HG03565 (cell line): ENCODE data around the gene ZBTB47.

Experiments
- ATAC-seq: cut with Tn5 transposase; IDR thresholded peaks from one replicate; pipeline ENCODE4 v1.9.1; 2021; ENCODE audit warnings: mild to moderate bottlenecking, moderate library complexity; ENCODE audit not compliant: unreplicated experiment

The ZBTB47 gene

DNA sequence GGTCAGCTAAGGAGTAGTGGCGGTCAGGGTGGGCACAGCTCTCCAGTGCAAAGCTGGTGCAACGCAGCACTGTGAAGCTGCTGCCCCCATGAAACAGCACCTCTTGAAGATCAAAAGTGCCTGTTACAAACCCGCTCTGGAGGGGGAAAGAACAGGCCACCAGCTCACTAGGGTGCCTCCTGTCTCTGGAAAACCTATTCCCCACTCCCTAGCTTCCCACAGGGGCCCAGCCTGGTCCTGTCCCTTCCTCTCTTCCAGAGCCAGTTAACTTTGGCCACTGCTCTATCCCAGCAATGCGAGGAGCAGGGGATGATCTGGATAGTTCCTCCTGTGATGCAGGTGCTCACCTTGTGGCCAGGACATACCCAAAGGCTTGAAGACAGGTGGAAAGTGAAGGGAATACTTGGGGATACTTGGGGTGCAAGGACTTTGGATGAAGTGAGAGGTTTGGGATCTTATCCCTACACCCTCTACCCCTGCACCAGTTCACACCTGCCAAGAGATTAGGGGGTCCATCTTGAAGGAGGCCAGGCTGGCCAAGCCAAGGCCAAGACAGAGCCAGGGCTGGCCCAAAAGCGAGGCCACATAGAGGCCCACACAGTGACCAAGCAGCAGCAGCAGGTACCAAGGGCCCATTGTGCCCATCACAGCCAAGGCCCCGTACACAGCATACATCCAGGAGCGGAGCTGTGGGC lies 44.9 kb downstream of the ZBTB47 start:
- no peak for ATAC-seq

DNA sequence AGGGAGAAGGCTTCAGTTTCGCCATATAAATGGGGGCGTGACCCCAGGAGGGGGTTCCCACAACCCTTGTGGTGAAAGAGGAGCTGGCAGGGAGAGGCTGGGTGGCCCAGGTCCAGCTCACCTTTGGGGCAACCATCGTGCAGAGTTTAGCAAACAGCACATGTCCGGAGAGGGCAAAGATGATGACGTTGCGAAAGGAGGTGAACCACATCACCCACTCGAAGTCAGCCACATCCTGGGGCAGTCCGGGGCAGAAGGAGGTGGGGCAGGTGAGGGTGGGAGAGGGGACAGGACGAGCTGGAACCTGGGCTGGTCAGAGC lies 45.4 kb downstream of the ZBTB47 start:
- ATAC-seq: no peak

DNA sequence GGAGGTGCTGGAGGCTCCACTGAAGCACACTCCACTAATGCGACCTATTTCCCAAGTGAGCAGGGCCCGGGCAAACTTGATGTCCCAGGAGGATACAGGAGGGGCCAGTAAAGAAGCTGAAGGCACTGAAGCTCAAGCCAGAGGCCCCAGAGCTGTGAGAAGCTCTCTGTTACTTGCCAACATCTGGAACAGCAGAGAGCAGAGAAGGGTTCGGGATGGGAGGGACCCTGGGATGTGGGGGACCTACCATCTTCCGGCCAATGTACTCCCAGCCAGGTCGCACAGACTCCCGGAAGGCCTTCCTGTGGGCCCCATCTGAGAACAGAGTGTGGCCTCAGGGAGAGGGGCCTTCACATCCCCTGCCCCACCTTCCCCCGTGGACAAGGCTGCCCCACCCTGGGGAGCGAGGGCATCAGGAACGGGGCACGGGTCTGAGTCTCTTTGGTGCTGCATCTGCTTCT lies 46.0 kb downstream of the ZBTB47 start:
- ATAC-seq: no peak

DNA sequence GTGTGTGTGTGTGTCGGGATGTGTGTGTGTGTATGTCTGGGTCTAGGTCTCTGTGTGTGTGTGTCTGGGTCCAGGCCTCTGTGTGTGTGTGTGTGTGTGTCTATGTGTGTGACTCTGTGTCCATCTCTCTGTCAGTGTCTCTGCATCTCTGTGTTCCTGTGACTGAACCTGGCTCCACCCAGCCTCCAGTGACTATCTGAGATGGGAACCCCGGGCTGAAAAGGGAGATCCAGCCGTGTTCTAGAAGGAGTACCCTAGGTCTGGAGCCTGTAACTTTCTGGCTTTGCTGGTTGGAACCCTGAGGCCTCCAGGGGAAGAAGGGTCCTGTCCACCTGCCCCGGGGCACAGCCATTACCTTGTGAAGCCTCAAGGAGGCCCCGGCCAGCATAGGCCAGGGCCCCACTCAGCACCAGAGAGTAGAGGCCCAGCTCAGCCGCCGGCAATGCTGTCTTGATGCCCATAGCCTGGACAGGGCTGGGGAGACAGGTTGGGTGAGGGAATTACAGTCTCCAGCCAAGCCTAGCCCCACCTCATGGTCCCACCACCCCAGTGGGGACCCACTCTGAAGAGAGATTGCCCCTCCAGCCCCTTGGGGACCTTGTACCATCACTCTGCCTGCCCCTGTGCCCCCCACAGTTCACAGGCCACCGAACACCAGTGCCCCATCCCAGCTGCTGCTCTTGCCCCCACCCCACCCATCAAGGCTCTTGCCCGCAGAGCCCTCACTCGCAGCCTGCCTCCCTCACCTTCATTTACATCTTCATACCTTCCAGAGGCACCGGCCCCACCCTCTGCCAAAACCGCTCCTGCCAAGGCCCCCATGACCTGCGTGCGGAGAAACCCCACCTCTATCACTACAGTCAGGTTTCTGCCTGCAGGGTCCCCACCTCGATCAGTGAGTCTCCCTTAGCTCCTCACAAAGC lies 47.1 kb downstream of the ZBTB47 start:
- ATAC-seq: no peak

DNA sequence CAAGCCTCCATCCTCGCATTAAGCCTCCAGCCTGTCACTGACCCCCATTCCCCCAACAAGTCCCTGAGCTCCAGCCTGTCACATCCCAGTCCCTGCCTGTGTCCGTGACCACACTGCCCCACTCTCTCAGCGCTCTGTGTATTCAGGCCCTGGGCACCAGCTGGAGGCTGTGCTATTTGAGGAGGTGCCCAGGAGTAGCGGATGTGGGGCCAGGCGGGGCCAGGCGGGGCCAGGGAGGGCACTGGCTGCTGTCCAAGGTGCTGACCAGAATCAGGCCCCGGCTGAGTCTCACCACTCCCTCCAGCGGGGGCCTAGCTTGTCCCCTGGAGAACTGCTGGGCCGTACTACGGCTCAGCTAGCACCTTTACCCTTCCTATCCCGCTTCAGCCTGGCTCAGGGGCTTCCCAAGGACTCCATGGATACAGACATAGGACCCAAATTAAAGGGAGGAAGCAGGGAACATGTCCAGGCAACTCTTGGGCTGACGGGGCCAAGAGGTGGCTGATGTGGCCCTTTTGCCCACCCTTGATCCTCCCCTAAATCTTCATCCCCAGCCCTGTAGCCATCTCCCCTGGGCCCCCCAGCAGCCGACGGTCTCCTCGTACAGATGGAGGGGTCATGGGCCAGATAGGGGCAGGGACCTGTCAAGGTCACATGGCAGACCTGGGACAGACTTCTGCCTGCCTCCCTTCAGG lies 48.0 kb downstream of the ZBTB47 start:
- no peak for ATAC-seq

DNA sequence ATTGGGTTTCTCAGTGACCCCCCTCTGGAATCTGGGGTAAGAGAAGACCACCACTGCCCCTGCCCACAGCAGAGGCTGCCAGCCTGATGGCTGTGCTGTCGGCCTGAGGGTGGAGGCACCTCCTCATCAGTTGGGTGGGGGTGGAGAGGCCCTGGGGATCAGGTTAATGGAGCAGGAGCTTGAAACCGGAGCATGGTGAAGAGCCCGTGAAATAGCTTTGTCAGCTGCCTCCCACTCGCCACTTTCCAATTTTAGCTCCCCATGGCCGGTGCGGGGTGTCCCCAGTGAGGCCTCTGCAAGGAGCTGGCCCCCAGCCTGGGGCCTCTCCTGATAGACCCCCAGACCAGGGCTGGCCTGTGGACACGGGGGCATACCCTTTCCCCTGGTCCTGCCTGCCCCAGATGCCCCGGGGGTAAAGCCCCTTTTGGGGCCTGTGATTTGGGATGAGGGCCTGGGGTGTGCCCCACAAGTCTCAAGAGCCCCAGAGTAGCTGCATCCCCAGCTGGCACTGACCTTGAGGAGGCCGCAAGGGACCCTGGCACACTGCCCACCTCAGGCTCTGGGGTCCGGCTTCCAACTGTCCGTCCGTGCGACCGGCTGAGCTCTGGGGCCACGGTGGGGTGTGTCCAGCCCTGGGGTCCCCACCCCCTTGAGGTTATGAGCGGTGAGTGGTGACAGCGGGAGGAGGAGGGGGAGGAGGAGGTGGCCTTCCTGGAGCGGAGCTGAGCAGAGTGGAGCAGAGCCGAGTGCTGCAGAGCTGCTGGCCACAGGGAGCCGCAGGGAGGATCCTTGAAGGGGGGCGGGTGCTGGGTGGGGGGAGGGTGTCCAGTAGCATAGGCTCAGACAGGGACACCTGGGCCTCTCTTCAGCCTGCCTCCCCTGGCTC lies 48.8 kb downstream of the ZBTB47 start, which contains the start of gene HHATL:
HHATL (minus strand) TSS at position 733 of the 886 bp plus-strand sequence. CDS start 1,972 bp downstream, outside the sequence.
- no peak for ATAC-seq

DNA sequence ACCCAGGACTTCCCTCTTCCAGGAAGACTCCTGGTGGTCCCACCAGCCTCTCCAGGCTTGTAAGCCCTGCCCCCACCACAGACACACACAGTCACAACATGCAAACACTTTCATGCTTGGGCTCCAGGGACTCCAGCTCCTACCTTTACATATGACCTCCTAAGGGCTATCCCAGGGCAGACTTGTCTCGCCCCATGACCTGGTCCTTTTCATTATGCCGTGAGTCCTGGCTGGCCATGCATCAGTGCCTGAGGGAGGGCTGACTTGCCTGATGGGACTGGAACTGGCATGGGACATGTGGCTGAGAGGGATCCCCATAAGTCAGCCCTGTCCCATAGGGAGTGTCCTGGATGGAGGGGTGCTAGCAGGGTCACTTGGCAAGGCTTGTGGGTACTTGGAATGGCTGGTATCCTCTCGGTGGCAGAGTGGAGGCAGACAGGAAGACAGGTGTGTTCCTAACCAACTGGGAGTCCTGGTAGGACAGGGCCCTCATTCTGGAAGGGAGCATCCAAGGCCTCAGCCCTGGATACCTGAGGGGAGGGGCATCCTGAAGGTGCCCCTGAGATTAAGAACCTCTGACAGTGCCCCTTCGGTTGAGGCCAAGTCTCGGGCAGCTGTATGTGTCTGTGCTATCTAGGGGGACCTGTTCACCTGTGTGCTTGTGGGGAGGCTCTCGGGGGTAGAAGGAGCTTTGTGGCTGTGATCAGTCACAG lies 49.6 kb downstream of the ZBTB47 start:
- ATAC-seq: no peak

DNA sequence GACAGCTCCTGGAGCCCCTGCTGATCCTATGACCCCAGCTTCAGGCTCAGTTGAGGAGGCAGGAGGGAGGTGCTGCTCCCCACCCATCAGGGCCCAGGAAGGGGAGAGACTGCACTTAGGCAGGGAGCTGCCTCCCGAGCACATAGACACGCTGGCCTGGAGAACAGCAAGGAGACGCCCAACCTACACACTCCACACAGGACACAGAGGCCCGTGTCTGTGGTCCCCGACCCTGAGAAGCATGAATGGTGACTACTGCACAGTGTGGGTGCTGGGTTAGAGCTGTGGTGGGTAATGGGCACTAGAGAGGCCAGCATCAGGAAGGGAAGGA lies 50.2 kb downstream of the ZBTB47 start:
- no peak for ATAC-seq

DNA sequence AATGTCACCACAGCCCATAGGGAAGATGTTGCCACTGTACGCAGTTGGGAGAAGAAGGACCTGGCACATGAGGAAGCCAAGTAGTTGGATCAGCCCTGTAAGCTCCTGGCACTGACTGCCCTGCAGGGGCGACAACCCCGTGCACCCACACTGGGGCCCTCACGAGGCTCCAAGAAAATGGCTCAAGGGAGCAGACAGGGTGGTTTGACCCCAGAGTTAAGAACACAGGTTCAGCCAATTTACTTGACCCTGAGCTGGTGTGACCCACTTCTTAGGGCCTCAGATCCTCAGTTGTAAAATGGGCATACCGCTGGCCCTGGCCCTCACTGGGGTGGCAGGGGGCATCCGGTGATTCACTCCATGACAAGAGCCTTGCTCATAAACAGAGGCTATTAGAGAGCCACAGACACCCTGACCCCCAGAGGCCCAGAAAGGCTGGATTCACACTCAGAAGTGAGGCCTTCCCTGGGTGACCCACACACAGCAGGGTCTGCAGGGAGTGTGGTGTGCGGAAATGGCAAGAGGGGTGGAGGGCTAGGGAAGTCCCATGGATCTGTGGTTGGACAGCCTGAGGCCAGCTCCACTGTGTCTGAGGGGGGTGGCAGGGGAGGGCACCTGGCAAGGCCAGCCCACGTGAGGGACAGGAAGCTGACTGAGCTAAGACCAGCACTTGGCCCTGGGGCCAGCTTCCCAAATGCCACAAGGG lies 50.8 kb downstream of the ZBTB47 start:
- ATAC-seq: no peak

DNA sequence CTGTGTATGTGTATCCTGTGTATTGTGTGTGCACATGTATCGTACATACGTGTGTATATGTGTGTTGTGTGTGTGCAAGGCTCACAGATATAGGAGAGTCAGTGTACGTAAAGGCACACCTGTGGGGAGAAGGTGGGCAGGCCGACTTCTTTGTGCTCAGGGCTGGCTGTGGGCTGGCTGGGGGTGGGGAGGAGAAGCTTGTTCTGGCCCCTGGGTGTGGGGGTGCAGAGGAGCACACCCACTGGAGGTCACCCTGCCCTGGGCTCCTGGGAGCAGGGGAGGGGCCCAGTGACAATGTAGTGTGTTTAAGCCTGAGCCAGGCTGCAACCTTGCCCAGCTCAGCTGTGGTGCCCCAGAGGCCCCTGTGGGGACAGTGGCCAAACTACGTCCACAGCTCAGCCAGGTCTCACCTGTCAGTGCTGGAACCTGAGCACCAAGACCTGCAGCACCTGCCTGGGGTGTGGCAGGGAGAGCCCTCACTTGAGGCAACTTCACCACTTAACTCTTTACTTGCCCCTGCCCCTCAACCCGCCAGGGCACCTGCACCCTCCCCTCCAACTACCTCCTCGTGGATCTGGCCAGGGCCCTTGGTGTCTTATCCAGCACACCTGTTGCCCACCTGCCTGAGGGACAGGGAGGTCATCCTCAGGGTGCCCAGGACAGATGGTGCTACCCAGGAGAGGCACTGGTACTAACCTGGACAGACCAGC lies 51.7 kb downstream of the ZBTB47 start:
- no peak for ATAC-seq

DNA sequence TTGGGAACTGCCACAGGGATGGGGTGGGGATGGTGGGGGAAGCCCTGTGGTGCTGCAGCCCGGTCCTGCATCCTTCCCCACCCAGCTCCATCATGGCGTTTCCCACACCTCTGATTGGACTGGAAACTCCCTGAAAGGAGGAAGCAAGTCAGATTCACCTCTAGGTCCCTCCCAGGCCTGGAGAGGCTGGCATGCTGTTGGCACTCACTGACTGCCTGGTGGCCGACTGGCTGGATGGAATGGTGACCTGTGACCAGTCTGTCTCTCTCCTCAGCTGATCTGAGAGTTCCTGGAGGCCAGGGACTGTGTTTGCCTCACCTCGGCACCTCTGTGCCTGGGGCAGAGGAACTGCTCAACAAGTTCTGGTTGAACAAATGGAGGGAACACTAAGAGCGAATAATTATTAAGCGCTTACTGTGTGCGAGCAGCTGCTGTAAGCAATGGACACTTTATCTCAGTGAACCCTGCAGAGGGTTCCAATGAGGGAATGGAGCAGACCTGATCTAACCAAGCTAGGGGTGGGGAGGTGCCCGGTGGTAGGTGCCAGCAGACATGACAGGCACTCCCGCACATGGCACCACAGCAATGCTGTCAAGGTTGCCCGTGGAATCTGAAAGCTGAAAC lies 52.6 kb downstream of the ZBTB47 start:
- no peak for ATAC-seq

DNA sequence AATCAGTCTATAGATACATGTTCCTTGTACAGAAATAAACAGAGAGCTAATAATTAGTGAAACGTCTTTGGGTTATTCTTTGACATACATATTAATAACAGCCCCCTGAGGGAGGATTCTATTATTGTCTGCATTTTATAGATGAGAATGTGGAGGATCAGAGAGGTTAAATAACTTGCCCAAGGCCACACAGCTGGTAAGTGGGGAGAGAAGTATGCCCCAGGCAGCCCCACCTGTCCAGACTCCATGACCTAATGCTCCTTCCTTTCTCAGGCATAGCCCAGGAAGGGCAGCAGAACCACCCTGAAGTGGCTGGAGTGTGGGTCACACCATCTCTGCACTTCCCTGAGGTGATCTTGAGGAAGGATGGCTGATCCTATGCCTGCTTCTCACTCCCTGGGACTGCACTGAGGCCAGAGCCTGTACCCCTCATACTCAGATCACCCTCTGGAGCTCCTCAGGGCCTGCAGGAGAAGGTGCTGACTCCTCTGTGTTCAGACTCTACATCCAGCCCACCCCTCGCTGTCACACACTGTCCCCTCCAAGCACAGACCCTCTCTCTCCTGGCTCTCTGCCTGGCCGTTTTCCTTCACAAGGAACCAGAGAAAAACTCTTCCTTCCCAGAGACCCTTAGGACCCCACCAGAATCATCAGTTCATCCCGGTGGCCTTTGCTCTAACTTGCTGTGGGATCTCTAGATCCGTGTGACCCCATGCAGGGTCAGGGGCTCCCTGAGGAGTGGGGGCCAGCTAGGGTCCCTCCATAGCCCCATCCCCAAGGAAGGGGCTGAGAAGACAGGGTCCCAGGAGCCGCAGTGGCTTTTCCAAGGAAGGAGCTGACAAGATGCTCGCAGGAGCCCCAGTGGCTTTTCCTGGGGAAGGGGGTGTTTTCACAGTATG lies 53.5 kb downstream of the ZBTB47 start:
- no peak for ATAC-seq

DNA sequence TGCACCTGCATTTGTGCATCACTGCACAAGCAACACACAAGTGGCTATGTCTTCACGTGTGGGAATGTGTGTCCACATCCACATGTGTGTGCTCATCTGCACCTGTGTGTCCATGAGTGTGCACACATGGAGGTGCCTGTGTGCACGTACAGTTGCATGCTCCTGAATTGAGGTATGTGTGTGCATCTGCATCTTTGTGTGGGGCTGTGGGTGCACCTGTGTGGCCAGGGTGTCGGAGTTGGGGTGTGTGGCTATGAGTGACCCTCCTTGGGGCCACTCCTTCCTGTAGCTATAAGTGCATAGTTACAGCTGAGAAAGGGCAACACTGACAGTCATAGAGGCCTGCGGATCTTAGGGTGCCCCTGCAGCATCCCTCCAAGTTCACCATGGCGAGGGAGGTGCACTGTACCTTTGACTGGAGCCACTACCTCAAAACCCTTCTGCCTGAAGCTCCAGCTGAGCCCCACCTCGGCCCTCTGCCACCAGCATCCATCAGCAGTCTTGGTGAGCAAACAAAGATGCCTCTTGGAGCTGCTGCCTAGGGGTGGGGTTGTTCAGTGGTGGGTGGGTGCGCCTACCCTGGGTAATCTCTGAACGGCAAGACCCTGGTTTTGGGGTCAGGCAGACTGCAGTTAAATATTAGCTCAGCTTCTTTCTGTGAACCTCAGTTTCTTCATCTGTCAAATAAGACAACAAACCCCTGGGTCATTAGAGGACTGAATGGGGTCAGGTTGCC lies 54.3 kb downstream of the ZBTB47 start:
- no peak for ATAC-seq

DNA sequence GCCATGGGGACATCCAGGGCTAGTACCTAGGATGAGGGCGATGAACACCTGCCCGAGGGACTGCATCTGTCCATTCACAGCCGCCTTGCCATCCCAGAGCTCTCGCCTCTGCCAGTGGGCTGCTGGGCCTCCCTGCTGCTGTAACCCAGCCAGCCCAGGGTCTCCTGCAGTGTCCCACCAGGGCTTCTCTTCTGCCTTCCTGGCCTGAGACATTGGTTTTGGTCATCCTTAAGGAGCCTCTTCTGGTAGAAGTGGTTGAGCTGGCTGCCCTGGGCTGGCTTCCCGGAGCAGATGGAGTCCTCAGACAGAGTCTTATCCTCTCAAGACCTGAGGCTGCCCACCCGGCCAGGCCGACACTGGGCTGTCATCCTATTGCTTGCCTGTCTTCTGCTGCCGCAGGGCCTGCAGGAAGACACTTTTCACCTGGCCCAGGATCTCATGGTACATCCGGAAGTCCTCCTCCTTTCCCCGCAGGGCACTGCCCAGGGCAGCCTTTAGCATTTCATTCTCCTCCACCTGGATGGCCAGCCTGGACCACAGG lies 55.2 kb downstream of the ZBTB47 start:
- ATAC-seq: no peak

DNA sequence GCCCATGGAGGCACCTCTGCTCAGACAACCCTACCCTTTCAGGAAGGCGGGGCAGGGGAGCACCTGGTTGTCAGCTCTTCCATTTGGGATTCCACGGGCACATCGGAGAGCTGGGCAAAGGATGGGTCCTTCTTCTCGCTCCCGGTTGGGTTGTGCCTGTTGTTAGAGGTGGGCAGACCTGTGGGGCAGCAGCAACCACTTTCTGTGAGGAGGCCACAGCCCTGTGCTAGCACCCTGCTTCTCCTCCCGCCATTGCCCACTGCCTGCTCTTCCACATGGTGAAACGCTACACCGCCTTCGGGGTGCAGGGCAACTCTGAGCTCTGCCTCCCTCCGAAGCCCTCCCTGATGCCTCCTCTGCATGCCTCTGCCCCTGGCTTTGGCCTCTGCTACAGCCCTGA lies 56.1 kb downstream of the ZBTB47 start:
- ATAC-seq: no peak

DNA sequence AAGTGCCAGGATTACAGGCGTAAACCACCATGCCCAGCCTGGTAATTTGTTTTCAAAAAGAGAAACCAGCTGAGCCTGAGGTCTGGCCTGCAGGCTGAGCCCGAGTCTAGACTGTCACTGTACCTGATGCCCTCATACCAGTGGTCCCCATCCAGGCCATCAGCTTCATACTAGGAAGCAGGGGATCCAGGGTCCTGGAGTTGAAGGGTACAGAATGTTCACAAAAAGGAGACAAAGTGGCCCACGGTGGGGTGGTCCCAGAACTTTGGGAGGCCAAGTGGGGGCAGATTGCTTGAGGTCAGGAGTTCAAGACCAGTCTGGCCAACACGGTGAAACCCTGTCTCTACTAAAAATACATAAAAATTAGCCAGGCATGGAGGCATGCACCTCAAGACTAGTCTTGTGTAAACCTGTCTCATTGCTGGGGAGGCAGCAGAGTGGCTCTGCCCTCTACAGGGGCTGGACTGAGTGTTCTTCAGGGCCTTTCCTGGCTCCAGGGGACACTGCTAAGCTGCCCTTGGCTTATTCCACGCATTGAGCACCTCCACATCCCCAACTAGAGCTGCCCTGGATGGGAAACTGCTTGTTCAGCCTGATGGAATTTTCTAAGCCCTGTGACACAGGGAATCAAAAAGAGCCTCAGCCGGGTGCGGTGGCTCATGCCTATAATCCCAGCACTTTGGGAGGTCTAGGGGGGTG lies 57.0 kb downstream of the ZBTB47 start:
- no peak for ATAC-seq
